GM12864 (cell line): Measurements from ENCODE around the gene ATL2.

ENCODE experiments used
- DNase-seq: peaks from one replicate; pipeline ENCODE4 v3.0.0-alpha.2; 2011; ENCODE audit warnings: low read depth
- H3K4me3 ChIP-seq: 2 replicates; pipeline ENCODE4 v1.5.1; 2011; ENCODE audit warnings: mild to moderate bottlenecking, low read depth, low read length, control low read depth
- TF ChIP-seq, protein P1 (sequence below): IDR thresholded peaks from 2 replicates; pipeline ENCODE4 v1.5.1; 2011; ENCODE audit warnings: low read depth, mild to moderate bottlenecking, moderate library complexity, low read length, control low read depth, inconsistent platforms; ENCODE audit errors: missing control alignments

ATL2 gene

DNA sequence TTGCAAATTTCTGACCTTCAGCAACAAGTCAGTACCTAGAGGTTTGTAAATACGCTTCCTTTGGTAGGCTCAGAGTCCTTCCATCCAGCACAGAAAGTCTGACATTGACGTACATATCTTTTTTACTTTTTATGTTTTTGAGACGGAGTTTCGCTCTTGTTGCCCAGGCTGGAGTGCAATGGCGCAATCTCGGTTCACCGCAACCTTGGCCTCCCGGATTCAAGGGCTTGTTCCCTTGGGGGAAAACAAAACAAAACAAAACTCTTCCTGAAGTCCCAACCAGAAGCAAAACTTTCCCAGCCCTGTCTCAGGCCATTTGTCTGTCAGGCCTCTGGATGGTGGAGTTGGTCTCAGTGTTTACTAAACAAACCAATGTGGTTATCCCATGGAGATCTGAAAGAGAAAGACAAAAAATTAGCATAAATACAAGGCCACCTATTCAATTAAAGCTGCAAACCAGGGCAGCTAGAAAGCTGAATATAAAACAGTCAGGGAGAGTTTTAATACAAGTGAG, 29.6 kb upstream of the ATL2 start:
- TF ChIP-seq, protein P1, sequence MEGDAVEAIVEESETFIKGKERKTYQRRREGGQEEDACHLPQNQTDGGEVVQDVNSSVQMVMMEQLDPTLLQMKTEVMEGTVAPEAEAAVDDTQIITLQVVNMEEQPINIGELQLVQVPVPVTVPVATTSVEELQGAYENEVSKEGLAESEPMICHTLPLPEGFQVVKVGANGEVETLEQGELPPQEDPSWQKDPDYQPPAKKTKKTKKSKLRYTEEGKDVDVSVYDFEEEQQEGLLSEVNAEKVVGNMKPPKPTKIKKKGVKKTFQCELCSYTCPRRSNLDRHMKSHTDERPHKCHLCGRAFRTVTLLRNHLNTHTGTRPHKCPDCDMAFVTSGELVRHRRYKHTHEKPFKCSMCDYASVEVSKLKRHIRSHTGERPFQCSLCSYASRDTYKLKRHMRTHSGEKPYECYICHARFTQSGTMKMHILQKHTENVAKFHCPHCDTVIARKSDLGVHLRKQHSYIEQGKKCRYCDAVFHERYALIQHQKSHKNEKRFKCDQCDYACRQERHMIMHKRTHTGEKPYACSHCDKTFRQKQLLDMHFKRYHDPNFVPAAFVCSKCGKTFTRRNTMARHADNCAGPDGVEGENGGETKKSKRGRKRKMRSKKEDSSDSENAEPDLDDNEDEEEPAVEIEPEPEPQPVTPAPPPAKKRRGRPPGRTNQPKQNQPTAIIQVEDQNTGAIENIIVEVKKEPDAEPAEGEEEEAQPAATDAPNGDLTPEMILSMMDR: no peak
- no peak for DNase-seq
- no peak overlapping the region for H3K4me3 ChIP-seq

DNA sequence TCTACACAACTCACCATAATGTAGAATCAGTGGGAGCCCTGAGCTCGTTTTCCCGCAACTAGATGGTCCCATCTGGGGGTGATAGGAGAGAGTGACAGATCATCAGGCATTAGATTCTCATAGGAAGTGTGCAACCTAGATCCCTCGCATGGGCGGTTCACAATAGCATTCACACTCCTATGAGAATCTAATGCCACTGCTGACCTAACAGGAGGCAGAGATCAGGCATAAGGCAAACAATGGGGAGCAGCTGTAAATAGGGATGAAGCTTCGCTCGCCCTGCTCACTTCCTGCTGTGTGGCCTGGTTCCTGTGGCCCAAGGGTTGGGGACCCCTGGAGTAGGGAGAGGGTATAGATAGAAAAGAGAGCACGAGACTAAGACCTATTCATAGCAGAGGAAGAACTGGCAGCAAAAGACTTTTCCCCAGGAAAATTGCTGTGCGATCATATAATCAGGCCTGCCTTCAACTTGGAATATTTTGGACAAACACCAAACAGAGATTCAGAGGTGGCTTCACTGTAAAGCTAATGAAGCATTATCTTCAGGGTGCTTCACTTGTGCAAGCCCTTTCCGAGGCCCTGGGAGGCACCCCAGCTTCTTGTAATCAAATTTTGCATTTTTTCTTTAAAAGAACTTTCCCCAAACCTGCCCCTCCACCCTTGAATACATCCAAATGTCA, 29.0 kb upstream of the ATL2 start:
- H3K4me3 ChIP-seq: no peak overlapping the region
- TF ChIP-seq, protein P1: no peak
- DNase-seq: no peak

DNA sequence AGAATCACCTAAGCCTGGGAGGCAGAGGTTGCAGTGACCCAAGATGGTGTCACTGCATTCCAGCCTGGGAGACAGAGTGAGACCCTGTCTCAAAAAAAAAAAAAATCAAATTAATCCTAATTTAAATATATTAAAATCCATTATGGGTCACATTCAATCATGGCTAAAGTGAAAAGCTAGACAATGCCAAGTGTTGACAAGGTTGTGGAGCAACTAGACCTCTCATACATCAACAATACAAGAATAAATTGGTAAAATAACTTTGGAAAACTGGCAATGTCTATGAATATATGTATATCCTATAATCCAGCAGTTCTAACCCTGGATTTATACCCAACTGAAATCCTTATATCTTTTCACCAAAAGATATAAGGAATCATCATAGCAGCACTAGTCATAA, 23.4 kb upstream of the ATL2 start:
- H3K4me3 ChIP-seq: no peak overlapping the region
- TF ChIP-seq, protein P1: no peak
- no peak for DNase-seq

DNA sequence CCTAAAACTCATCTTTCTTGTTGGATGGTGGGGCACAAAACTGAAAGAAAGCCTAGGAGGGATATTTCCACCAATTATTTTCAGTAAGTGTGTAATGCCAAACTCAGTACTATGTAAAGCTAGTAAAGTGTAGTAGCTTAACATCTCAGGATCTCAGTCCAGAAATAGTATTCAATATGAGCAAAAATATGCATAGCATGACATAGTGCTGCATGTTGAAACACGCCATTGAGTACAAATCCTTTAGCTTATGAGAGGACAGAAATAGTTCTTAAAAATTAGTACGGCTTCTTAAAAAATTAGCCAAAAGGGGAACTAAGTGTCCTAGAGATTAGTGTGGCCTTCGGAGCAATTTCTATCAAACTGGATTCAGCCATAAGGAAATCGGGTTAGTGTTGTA, 21.7 kb upstream of the ATL2 start:
- TF ChIP-seq, protein P1: no peak
- DNase-seq: no peak
- H3K4me3 ChIP-seq: no peak overlapping the region

DNA sequence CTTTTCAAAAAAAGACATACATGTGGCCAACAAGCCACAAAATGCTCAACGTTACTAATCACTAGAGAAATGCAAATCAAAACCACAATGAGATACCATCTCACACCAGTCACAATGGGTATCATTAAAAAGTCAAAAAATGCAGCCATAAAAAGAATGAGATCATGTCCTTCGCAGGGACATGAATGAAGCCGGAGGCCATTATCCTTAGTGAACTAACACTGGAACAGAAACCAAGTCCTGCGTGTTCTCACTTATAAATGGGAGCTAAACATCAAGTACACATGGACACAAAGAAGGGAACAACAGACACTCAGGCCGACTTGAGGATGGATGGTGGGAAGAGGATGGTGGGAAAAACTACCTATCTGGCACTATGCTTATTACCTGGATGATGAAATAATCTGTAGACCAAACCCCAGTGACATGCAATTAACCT, 17.8 kb upstream of the ATL2 start:
- no peak for DNase-seq
- no peak overlapping the region for H3K4me3 ChIP-seq
- TF ChIP-seq, protein P1: no peak

DNA sequence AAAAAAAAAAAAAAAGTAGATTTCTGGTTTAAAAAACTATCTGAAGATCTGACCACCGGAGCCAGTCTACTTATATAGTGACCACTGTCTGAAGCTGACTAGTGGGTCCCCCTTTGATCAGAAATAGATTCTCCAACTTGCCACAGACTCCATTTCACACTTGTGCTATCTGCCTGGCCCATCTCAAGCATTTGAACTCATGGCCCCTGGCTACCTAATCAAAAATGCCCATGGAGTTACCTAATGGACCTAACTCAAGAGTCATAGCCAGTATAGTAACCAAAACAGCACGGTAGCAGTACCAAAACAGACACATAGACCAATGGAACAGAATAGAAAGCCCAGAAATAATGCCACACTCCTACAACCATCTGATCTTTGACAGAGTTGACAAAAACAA, 17.0 kb upstream of the ATL2 start:
- TF ChIP-seq, protein P1: no peak
- no peak for DNase-seq
- H3K4me3 ChIP-seq: no peak overlapping the region

DNA sequence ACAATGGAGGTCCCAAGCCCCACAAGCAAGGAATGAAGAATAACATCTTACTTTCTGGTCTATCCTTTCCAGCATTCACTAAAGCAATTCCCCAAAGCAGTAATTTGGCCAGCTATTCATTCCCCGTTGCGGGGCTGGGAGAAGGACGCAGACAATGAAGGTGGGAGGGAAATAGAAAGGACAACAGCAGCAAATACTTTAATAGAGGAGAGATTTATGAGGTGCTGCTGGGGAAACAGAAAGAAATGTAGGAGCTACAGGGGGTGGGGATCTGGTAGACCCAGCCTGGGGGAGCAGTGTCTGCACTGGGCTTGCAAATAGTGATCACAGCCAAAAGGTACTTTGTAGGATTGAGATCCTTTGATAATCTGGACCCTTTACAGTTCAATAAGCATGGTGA, 13.9 kb upstream of the ATL2 start:
- no peak for DNase-seq
- TF ChIP-seq, protein P1: no peak
- no peak overlapping the region for H3K4me3 ChIP-seq
